ENCODE results near the gene MKLN1. TPM values are rescaled to one million over a fixed set of nuclear protein-coding genes. Genes with fewer than 3 reads are reported as not detected.

MKLN1 gene
- total and polyA plus RNA-seq, 2 donors (not counting 1 experiment from before 2014, with no cell fraction given) = 8.5 to 68.4 TPM

DNA sequence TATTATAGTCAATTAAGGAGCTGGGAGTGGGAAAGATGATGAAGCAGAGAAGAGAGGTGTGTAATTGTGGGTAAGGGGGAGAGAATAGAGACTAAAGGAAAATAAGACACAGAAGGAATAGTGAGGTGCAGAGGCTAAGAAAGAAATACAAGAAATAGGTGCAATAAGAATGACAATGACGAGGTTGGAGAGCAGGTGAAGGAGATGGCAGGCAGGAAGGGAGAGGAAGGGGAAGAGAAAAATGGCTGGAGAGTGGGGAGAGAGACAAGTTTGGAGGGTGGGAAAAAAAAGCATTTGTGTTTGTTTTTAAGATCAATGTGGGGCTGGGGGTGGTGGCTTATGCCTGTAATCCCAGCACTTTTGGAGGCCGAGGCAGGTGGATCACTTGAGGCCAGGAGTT is 27.6 kb upstream of the MKLN1 start:
- intact Hi-C loops (cut with micrococcal nuclease) = loop anchor here (5.0 kb wide), 1 partner anchor 403 kb away; no protein-coding TSS in a partner anchor
- H3K4me1 ChIP-seq (ENCODE audit: control insufficient read depth in 2 of 2, insufficient read depth in 2 of 2, low read length in 2 of 2) = no peaks in the 10 kb centered on the region
- no peaks in the 10 kb centered on the region for H3K79me2 ChIP-seq (ENCODE audit: control insufficient read depth, insufficient read depth, low read length)
- no peak overlapping the region for H2AFZ ChIP-seq (ENCODE audit: insufficient read depth, low read depth, low read length, poor library complexity, severe bottlenecking)
- no peaks in the 10 kb centered on the region for H3K27me3 ChIP-seq (replicated peaks in 1 of 4; ENCODE audit: control extremely low read depth in 1 of 4, control insufficient read depth in 3 of 4, insufficient read depth in 4 of 4, low read length in 3 of 4)
- POLR2A ChIA-PET = no interaction called here
- no peaks in the 10 kb centered on the region for H4K20me1 ChIP-seq (ENCODE audit: control insufficient read depth, insufficient read depth, low read length, poor library complexity, severe bottlenecking)
- DNase-seq (no peak), ATAC-seq (ENCODE audit: low read depth) (no peak)
- Mint-ChIP-seq H3K27me3 (no peaks in the 10 kb centered on the region), H3K27ac (no peak overlapping the region), H3K4me3 (no peak overlapping the region), H3K4me1 (peaks cover 2% of the 10 kb centered on the region), H3K9me3 (ENCODE audit: insufficient read depth) (no peaks in the 10 kb centered on the region)
- H3K9me3 ChIP-seq (ENCODE audit: control extremely low read depth in 1 of 3, control insufficient read depth in 2 of 3, insufficient read depth in 1 of 3, low read length in 2 of 3) = no peaks in the 10 kb centered on the region
- CTCF ChIA-PET = no interaction called here
- H3K36me3 ChIP-seq (replicated peaks in 1 of 2; ENCODE audit: control extremely low read depth in 1 of 2, control insufficient read depth in 1 of 2, extremely low read depth in 1 of 2, insufficient read depth in 2 of 2, low read length in 1 of 2) = no peaks in the 10 kb centered on the region
- no peak for TF ChIP-seq EZH2 (IDR thresholded peaks at IDR 0.05; ENCODE audit: borderline replicate concordance, insufficient read depth, low read depth, low read length, poor library complexity, severe bottlenecking)
- TF ChIP-seq, protein P1, sequence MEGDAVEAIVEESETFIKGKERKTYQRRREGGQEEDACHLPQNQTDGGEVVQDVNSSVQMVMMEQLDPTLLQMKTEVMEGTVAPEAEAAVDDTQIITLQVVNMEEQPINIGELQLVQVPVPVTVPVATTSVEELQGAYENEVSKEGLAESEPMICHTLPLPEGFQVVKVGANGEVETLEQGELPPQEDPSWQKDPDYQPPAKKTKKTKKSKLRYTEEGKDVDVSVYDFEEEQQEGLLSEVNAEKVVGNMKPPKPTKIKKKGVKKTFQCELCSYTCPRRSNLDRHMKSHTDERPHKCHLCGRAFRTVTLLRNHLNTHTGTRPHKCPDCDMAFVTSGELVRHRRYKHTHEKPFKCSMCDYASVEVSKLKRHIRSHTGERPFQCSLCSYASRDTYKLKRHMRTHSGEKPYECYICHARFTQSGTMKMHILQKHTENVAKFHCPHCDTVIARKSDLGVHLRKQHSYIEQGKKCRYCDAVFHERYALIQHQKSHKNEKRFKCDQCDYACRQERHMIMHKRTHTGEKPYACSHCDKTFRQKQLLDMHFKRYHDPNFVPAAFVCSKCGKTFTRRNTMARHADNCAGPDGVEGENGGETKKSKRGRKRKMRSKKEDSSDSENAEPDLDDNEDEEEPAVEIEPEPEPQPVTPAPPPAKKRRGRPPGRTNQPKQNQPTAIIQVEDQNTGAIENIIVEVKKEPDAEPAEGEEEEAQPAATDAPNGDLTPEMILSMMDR (IDR thresholded peaks at IDR 0.05) = no peak
- 100% methylated on average over 2 of the region's 2 CpGs for WGBS (ENCODE audit: insufficient coverage)
- H3K9ac ChIP-seq (ENCODE audit: low read length) = no peak overlapping the region
- H3K27ac ChIP-seq (ENCODE audit: low read length in 2 of 2) = no peak overlapping the region
- H3K4me3 ChIP-seq (ENCODE audit: control extremely low read depth in 1 of 5, extremely low read depth in 1 of 5, insufficient read depth in 1 of 5, low read depth in 2 of 5, low read length in 4 of 5) = no peak overlapping the region
- H3K4me2 ChIP-seq (replicated peaks; ENCODE audit: low read depth, low read length, poor library complexity, severe bottlenecking) = no peak overlapping the region

DNA sequence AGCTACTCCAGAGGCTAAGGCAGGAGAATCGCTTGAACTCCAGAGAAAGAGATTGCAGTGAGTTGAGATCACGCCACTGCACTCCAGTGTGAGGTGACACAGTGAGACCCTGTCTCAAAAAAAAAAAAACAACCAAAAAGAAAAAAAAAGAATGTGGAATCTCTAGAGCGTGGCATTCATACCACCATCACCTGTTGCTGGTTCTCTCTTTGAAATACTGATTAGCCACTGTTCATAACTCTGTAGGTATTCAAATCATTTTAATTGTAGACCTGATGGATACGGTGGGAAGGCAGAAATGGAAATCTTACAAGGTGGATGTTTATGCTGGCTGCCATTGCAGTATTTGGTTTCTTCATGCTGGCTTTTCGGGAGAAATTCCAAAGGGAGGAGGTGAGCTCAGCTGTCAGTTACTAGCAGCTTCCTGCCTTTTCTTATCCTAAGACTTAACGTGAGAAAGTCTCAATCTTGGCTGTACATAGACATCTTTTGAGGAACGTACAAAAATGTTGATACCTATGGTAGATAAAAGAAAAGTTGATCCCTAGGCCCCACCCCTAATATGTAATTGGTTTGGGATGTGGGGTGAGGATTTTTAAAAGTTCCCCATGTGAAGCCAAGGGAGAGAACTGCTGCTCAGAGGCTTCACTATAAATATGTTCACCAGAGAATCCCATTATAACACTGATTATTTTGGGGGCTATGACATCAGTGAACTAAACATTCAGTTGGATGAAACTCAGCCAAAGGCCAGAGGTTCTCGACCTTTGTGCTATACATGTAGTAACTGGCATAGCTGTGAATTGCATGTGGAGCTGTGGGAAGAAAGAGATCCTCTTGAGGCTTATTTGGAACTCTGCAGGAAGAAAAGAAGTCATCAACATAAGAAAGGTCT is 26.9 kb upstream of the MKLN1 start:
- WGBS (ENCODE audit: insufficient coverage) = 100% methylated on average over 2 of the region's 8 CpGs
- H2AFZ ChIP-seq (ENCODE audit: insufficient read depth, low read depth, low read length, poor library complexity, severe bottlenecking) = no peak overlapping the region
- no peaks in the 10 kb centered on the region for H3K36me3 ChIP-seq (replicated peaks in 1 of 2; ENCODE audit: control extremely low read depth in 1 of 2, control insufficient read depth in 1 of 2, extremely low read depth in 1 of 2, insufficient read depth in 2 of 2, low read length in 1 of 2)
- no peak overlapping the region for H3K4me3 ChIP-seq (ENCODE audit: control extremely low read depth in 1 of 5, extremely low read depth in 1 of 5, insufficient read depth in 1 of 5, low read depth in 2 of 5, low read length in 4 of 5)
- no peak overlapping the region for H3K27ac ChIP-seq (ENCODE audit: low read length in 2 of 2)
- Mint-ChIP-seq H3K4me3 (no peak overlapping the region), H3K27ac (no peak overlapping the region), H3K4me1 (peaks cover 2% of the 10 kb centered on the region), H3K27me3 (no peaks in the 10 kb centered on the region), H3K9me3 (ENCODE audit: insufficient read depth) (no peaks in the 10 kb centered on the region)
- no peak overlapping the region for H3K9ac ChIP-seq (ENCODE audit: low read length)
- ChIA-PET POLR2A (no interaction called here), CTCF (interaction anchor here (0.8 to 3.4 kb wide), 7 partner anchors 8 to 404 kb away, joined by 3 to 25 read pairs (median 4); no protein-coding TSS in a partner anchor)
- intact Hi-C loops (cut with micrococcal nuclease) = loop anchor here (5.0 kb wide), 1 partner anchor 404 kb away; no protein-coding TSS in a partner anchor
- H3K27me3 ChIP-seq (replicated peaks in 1 of 4; ENCODE audit: control extremely low read depth in 1 of 4, control insufficient read depth in 3 of 4, insufficient read depth in 4 of 4, low read length in 3 of 4) = no peaks in the 10 kb centered on the region
- H4K20me1 ChIP-seq (ENCODE audit: control insufficient read depth, insufficient read depth, low read length, poor library complexity, severe bottlenecking) = no peaks in the 10 kb centered on the region
- no peak for TF ChIP-seq EZH2 (IDR thresholded peaks at IDR 0.05; ENCODE audit: borderline replicate concordance, insufficient read depth, low read depth, low read length, poor library complexity, severe bottlenecking)
- TF ChIP-seq, protein P1 (IDR thresholded peaks at IDR 0.05) = no peak
- H3K4me1 ChIP-seq (ENCODE audit: control insufficient read depth in 2 of 2, insufficient read depth in 2 of 2, low read length in 2 of 2) = no peaks in the 10 kb centered on the region
- no peak for DNase-seq
- no peaks in the 10 kb centered on the region for H3K79me2 ChIP-seq (ENCODE audit: control insufficient read depth, insufficient read depth, low read length)
- no peak for ATAC-seq (ENCODE audit: low read depth)
- H3K4me2 ChIP-seq (replicated peaks; ENCODE audit: low read depth, low read length, poor library complexity, severe bottlenecking) = no peak overlapping the region
- H3K9me3 ChIP-seq (ENCODE audit: control extremely low read depth in 1 of 3, control insufficient read depth in 2 of 3, insufficient read depth in 1 of 3, low read length in 2 of 3) = no peaks in the 10 kb centered on the region

Data from B cell (primary cell).